ENCODE measurements around the gene RPN2.

Gene RPN2

DNA sequence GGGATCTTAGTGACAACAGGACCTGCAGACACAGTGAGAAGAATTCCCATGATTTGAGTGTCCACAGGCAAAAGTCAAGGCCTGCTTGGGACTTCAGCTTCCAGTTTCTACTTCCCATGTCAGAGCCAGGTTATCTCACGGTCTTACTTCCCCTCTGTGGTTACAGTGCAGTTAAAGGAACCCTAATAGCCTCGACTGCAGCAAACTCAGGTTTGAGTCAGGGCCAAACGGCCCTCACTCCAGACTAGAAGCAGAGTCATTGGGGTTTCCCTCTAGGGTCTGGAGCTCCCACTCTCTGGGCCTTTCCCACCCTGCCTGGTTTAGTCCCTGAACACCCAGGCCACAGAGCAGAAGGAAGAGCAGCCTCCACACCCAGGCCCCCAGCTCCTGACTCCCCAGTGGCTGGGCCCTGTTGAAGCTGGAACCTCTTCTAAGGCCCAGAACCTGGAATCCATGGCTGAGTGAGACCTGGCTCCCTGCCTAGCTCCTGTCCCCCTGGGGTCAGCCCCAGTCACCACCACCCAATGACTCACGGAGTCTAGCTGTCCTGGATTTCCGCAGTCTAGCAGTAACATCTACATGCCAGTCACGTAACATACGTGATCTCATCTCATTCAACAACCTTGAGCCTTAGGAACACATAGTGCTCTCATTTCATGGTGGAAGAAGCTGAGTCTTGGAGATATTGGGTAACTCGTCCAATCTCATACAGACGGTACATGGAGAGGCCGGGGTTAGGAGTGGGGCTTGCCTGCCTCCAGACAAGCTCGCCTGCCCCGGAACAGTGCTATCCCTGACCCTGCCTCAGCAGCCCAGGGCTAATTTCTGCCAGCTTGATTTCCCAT lies 91.7 kb downstream of the RPN2 start:
- DNase-seq, result no peak

DNA sequence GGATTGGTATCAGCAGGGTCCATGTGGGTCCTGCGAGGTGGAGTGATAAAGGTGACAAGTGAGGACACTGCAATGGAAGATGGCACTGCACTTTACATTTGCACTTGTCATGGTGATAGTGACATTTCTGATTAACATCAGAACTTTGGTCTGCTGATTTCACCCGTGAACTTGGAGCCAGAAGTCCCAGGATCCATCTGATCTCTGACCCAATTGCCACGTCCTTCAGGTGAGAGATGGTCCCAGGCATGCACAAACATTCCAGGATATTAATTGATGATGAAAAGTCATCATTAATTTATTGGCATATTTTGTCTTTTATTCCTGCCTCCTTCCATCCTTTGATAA lies 92.3 kb downstream of the RPN2 start:
- DNase-seq, result no peak

DNA sequence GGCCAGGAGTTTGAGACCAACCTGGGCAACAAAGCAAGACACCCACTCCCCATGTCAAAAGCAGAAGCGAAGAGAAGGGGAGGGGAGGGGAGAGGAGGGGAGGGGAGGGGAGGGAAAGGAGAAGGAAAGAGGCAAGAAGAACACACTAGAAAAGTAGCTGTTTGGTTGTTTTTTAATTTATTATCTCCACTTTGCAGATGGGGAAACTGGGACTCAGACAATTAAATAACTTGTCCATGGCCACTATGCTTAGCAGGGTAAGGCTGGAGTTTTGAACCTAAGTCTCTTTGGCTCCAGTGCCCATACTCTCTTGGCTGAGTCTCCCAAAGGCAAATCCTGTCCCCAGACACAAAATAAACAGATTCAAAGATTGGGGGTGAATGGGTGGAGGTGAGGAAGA lies 94.9 kb downstream of the RPN2 start:
- no peak for DNase-seq

DNA sequence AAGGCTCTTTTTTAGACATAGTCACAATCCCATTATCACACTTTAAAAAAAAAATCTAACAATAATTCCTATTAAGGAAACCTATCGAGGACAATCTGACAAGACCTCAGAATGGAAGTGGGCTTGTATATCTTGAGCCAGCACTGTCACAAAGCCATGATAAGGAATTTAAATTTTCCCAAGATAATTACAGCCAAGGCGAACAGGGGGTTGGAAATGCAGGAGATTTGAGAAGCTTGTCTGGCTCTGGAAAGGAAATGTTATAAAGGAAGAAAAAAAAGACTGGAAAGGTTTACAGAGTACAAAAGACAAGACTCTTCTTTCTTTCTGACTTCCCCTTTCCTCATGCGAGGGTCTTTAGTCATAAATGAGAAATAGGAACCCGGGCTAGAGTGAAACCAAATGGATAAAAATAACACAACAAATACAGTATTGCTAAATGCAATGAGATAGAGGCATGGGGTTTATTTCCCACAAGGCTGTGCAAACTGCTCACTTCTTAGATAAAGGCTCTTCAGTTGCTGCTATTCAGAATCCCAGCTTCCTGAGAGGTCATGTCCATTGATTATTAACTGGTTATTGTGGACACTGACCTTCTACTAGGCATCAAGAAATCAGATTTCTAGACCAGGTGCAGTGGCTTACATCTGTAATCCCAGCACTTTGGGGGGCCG lies 95.9 kb downstream of the RPN2 start:
- no peak for DNase-seq

DNA sequence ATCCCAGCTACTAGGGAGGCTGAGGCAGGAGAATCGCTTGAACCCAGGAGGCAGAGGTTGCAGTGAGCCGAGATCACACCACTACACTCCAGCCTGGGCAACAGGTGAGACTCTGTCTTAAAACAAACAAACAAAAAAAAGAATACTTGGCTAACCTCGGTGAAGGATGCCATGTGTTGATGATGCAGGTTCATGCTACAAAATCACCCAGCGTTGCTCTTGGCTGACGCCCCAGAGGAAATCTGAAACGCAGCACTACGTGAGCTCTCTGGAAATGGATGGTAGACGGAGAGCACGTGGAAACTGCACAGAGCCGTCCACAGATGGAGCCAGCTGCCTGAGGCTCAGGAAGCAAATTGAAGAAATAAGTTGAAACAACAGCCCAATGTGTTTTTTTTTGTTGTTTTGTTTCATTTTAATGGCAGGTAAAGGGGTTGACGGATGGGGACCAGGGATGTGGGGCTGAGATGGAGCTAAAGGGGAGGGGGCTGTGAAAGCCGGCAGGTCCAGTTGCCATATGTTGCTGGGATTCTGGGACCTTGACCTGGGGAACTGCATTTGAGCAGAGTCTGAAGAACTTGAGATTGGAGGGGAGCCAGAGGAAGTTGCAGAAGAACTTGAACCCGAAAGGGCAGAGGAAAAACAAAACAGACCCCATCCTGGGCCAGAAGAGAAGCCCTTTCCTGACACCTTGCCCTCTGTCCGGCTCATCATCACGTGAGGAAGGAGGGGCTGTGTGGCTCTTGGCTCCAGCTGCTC lies 97.5 kb downstream of the RPN2 start:
- DNase-seq, result no peak

DNA sequence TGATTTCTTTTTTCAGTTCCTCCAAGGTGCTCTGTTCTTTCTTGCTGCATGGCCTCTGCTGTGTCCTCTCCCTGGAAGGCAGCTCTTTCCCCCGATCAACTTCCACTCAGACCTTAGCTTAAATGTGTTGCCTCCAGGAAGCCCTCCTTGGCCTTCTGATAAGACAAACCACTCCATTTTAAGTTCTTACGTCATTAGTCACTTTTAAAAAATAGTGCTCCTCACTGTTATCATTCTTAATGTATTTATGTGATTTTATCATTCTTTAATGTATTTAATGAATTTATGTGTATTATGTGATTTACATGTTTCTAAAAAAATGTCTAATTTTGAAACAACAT lies 98.1 kb downstream of the RPN2 start:
- DNase-seq, result no peak

DNA sequence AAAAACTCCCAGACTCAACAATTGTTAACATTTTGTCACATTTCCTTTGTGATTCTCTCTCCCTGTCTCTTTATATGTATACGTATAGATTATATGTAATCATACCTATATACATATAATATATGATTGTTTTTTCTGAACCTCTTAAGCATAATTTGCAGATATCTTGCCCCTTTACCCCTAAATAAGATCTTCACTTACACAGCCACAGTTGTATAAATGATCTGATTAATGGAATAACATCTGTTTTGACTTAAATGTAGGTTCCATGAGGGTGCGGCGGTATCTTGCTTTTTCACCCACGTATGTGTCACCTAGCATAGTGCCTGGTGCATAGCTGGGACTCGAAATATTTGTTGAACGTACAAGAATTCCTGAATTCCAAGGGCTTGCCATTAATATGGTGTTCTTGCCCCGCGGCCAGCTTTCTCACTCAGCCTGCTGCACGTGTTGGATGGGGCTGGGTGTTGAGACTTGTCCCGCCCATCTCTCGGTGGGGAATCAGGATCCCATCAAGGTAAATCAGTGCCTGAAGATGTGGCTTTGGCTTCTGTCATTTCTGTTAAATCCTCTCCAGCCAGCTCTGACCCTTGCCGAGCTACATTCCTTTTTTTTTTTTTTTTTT lies 99.9 kb downstream of the RPN2 start:
- DNase-seq, result no peak

DNA sequence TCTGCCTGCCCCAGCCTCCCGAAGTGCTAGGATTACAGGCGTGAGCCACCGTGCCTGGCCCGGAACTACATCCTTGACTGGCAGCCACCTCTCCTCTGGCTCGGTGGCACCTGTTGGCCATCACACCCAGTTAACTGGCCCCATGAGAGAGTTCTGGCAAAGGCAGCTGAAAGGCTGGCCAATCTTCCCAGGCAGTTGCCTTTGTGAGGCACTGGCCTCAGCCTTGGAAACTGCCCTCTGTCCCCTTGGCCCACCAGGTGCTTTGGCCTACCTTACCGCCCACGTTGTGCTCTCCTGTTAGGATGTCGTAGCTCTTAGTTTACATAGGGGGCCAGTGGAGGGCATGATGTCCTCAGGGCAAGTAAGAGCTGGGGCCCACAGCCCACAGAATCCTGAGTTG lies 100.7 kb downstream of the RPN2 start:
- DNase-seq, result no peak

DNA sequence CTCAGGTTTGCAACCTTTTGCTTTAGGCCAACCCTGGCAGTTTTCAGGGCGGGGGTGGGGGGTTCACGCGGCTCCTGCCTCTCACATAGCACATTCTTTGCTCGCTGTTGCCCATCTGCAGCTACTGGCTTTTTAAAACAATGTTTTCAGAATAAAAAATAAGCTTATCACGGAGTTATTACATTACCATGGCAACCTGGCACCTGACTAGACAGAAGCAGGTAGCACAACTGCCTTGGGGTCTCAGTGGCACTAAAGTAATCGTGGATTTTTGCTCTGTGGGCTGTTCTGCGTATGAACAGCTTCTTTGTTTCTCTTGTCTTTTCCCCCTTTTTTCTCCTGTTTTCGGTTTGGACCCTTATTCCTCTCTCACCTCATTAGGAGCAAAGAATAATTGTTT lies 101.3 kb downstream of the RPN2 start:
- no peak for DNase-seq

DNA sequence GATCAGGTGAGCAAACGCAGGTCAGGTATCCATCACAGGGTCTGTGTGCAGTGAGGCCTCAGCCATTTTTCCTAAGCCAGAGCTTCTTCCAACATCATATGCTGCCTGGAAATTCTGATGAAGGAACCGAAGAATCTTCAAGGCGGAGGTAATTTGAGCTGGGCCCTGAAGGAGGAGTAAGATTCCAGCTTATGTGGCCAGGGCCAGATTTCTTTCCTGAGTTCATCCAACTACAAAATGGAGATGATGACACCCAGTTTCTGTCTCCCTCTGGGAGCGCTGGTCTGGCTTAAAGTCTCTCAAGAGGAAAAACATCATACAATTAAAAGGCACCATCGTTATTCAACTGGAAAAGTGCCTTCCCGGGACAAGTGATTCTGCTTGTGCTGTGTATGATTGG lies 103.4 kb downstream of the RPN2 start:
- DNase-seq, result no peak

DNA sequence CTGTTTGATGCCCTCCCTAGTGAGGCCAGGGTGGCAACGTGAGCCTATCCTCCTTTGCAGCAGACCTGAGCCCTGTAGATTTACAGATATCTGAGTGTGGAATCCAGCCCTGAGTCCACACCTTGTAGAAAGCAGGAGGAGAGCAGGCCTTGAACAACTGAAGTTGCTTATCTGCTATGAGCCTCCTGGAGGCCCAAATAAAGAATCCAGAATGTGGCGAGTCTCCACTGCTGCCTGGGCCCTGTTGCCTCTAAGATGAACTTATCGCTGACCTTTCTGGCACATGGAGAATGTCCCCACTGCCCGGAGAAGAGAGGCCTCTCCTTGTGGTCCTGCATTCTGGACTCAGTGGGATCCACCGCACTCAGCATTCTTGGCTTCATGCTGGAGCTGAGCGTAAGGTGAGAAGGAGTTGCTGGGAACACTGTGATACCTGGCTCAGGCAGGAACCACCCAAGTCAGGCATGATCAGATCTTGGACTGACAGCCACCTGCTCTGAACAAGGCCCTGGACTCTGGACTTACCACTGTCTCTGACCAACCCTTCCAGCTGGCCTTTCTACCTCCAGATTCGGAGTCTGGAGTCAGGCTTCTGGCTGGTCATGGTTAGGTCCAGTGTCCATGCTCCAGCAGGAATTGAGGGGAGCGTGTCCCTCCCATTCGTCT lies 104.5 kb downstream of the RPN2 start:
- no peak for DNase-seq

DNA sequence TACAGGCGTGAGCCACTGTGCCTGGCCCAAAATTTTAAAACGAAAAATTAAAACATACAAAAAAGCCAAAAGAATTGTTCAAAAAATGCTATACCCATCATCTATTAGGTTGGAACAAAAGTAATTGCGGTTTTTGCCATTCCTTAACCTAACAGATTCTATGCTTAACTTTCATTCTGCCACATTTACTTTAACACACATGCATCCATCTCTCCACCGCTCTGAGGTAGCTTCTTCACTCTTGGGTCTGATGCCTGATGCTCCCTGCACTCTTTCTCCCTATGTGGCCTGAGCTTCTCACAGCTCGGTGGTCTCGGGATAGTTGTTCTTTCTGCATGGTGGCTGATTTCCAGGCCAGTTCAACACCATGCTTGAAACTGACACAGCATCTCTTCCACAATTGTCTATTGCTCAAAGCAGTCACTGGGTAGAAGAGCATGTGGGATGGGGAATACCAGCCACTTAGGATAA lies 105.6 kb downstream of the RPN2 start:
- no peak for DNase-seq

DNA sequence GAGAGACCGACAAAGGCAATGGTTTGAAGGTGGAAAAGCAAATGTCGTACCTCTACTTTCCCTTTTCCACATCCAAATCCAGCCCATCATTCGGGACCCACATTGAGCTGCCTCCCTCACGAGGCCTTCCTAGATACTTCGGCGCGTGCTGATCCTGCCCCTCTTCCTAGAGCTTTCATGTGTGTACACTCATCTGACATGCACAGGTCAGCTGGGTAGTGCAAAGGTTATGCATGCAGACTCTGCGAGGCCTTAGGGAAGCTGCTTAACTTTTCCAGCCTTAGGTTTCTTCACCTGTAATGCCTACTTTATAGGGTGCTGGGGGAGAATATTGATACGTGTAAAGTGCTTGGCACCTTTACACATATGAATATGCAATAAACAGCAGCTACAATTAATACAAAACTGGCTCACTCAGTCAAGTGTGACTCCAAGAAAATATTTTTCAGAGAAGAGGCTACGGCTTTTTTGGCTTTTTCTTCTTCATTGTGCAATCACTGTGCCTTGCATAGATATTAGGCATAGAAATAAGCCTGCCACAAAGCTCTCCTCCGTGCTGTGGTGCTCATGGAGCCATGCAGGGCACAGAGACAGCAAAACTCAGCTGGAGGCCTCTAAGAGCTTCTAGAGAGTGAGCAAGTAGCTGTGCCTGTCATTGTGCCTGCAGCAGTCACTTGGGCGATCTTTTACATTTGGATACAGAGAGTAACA lies 106.7 kb downstream of the RPN2 start:
- DNase-seq, result no peak

DNA sequence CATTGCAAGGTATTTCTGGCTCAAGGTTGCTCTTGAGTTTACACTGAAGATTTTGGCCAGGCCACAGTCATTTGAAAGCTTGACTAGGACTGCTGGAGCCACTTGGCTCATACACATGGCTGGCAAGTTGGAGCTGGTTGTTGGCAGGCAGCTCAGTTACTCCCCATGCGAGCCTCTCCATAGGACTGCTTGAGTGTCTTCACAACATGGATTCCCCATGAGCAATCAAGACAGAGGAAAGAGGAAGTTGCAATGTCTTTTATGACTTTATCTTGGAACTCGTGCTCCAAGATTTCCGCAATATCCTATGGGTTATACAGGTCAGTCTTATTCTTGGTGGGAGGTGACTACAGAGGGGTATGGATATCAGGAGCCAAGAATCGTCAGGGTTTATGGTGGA lies 109.0 kb downstream of the RPN2 start:
- DNase-seq, result no peak

DNA sequence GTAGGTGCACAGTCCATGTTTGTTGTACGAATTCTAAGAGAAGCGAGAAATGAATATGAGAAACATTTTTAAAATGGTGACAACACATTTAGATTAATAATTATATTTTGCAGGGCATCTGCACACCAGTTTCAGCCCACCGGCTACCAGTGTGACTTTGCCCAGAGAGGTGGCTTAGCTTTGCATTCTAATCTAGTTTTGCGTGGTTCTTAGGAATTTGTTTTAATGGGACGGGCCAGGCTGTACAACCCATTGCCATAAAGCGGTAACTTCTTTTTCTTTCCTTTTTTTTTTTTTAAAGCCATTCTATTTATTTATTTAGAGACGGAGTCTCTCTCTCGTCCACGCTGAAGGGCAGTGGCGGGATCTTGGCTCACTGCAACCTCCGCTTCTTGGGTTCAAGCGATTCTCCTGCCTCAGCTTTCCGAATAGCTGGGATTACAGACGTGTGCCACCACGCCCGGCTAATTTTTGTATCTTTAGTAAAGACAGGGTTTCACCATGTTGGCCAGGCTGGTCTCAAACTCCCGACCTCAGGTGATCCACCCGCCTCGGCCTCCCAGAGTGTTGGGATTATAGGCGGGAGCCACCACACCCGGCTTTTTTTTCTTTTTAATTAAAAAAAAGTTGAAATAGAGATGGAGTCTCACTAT lies 111.2 kb downstream of the RPN2 start:
- no peak for DNase-seq

Data from stimulated activated CD4-positive, alpha-beta T cell treated with anti-CD3 and anti-CD28 coated beads, Interleukin-4, amount 100 ng/mL, for 4 hours (primary cell).